GM12864 (cell line): ENCODE data around the gene RSRC2.
A peak's percentile ranks its signal among the peaks of the same experiment; 100 is the strongest.

ENCODE experiments used
- DNase-seq: peaks from one replicate; pipeline ENCODE4 v3.0.0-alpha.2; 2011; ENCODE audit warnings: low read depth
- H3K4me3 ChIP-seq: 2 replicates; pipeline ENCODE4 v1.5.1; 2011; ENCODE audit warnings: mild to moderate bottlenecking, low read depth, low read length, control low read depth
- CTCF ChIP-seq: IDR thresholded peaks from 2 replicates; pipeline ENCODE4 v1.5.1; 2011; ENCODE audit warnings: low read depth, mild to moderate bottlenecking, moderate library complexity, low read length, control low read depth, inconsistent platforms; ENCODE audit errors: missing control alignments

RSRC2 gene

GRCh38 chr12:122508163-122508562 is 18.6 kb downstream of the RSRC2 start:
- H3K4me3 ChIP-seq: no peak overlapping the region
- no peak for TF ChIP-seq CTCF
- DNase-seq: no peak

GRCh38 chr12:122506393-122506938 is 20.3 kb downstream of the RSRC2 start:
- no peak for DNase-seq
- H3K4me3 ChIP-seq: no peak overlapping the region
- no peak for TF ChIP-seq CTCF

GRCh38 chr12:122505419-122506051 is 21.2 kb downstream of the RSRC2 start:
- no peak overlapping the region for H3K4me3 ChIP-seq
- TF ChIP-seq CTCF: no peak
- no peak for DNase-seq

- DNase-seq: no peak
- no peak overlapping the region for H3K4me3 ChIP-seq
- no peak for TF ChIP-seq CTCF
Measured at GRCh38 chr12:122503783-122504590, 22.7 kb downstream of the RSRC2 start.

- H3K4me3 ChIP-seq: no peak overlapping the region
- DNase-seq: no peak
- no peak for TF ChIP-seq CTCF
Measured at GRCh38 chr12:122503147-122503751, 23.5 kb downstream of the RSRC2 start.

GRCh38 chr12:122501489-122501989 is 25.2 kb downstream of the RSRC2 start:
- peak overlapping the region; percentile 43 for H3K4me3 ChIP-seq
- TF ChIP-seq CTCF: no peak
- no peak for DNase-seq
